Upper lobe of right lung (tissue), 1 donor: ENCODE data around the gene BBS12. TPM values are rescaled to one million over a fixed set of nuclear protein-coding genes. Genes with fewer than 3 reads are reported as not detected.

ENCODE experiments used
- ATAC-seq: fragments of 200-7000 bp; cut with Tn5 transposase; one replicate; pipeline ENCODE4 v1.9.1; 2020; ENCODE audit warnings: mild to moderate bottlenecking, moderate library complexity
- DNase-seq: peaks from one replicate; pipeline ENCODE4 v3.0.0-alpha.2; 2020
- H3K27ac ChIP-seq: fragments of 200-600 bp; one replicate; pipeline ENCODE4 v1.8.0; 2022
- H3K27me3 ChIP-seq: fragments of 200-600 bp; one replicate; pipeline ENCODE4 v1.8.0; 2022; ENCODE audit warnings: mild to moderate bottlenecking
- H3K36me3 ChIP-seq: fragments of 200-600 bp; one replicate; pipeline ENCODE4 v1.8.0; 2022
- H3K4me1 ChIP-seq: fragments of 200-600 bp; one replicate; pipeline ENCODE4 v1.8.0; 2022
- H3K4me3 ChIP-seq: fragments of 200-600 bp; one replicate; pipeline ENCODE4 v1.8.0; 2022; ENCODE audit warnings: mild to moderate bottlenecking
- H3K9me3 ChIP-seq: fragments of 200-600 bp; one replicate; pipeline ENCODE4 v1.8.0; 2022
- intact Hi-C: fragments of 100-400 bp; cut with DNase I; formaldehyde crosslinking; loops from one replicate; pipeline ENCODE4 v1.11.0; 2022
- total RNA-seq: library from RNA; stranded (reverse); fragmentation: NEBNext Ultra II Directional; extraction: Animal tissue kit (Norgen Biotek cat#: 25700); gene quantifications from one replicate; pipeline ENCODE4 v1.2.1, GENCODE V29; 2021
- TF ChIP-seq, protein P1 (sequence below): fragments of 200-600 bp; IDR thresholded peaks from one replicate; pipeline ENCODE4 v1.8.0; 2022; ENCODE audit warnings: antibody characterized with exemption
- donor health status: DM: no; HTN: yes; CAD: no; lungs with severe emphysema.

Gene BBS12
- total RNA-seq, 1 donor from 2014 or later: 2.8 TPM

DNA sequence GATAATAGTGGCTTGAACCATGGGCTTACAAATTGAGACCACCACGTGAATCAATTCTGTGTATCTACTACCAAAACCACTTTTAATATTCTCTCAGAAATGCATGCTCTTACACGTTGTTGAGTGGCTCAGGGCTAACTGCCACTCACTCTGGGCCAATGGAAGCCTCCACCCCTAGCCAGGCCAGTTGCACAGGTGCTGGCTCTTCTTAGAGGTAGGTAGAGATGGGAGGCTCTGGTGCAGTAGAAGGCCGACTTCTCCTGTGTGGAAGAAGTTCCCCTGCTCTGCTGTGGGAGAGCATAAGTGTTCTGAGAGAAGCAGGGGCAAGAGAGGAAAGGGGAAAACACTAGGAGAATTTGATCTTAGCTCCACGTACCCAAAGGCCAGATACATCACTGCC, 25.0 kb upstream of the BBS12 start:
- no peak for DNase-seq
- Histone ChIP-seq H3K9me3 (no peaks in the 10 kb centered on the region), H3K27me3 (no peaks in the 10 kb centered on the region), H3K4me3 (no peak overlapping the region), H3K4me1 (no peaks in the 10 kb centered on the region), H3K36me3 (no peaks in the 10 kb centered on the region), H3K27ac (no peak overlapping the region)
- ATAC-seq: no peak
- TF ChIP-seq, protein P1, sequence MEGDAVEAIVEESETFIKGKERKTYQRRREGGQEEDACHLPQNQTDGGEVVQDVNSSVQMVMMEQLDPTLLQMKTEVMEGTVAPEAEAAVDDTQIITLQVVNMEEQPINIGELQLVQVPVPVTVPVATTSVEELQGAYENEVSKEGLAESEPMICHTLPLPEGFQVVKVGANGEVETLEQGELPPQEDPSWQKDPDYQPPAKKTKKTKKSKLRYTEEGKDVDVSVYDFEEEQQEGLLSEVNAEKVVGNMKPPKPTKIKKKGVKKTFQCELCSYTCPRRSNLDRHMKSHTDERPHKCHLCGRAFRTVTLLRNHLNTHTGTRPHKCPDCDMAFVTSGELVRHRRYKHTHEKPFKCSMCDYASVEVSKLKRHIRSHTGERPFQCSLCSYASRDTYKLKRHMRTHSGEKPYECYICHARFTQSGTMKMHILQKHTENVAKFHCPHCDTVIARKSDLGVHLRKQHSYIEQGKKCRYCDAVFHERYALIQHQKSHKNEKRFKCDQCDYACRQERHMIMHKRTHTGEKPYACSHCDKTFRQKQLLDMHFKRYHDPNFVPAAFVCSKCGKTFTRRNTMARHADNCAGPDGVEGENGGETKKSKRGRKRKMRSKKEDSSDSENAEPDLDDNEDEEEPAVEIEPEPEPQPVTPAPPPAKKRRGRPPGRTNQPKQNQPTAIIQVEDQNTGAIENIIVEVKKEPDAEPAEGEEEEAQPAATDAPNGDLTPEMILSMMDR: no peak
- intact Hi-C loops: no loop called here

DNA sequence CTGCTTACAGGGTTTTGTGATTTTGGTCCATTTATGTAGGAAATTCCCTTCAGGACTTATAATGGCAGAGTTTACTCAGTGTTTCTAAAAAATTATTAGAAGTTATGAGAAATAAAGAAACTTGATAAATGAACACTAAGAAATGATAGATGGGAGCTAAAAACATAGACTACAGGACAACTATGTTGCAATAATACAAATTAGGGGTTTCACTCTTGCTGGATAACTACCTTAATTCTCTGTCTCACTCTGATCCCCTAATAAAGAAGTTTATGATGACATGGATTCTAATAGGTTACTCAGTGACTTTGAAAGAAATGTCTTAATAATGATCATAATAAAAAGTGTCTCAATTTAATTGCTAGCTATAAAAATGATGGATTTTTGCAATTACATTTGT, 23.3 kb upstream of the BBS12 start:
- intact Hi-C loops: no loop called here

DNA sequence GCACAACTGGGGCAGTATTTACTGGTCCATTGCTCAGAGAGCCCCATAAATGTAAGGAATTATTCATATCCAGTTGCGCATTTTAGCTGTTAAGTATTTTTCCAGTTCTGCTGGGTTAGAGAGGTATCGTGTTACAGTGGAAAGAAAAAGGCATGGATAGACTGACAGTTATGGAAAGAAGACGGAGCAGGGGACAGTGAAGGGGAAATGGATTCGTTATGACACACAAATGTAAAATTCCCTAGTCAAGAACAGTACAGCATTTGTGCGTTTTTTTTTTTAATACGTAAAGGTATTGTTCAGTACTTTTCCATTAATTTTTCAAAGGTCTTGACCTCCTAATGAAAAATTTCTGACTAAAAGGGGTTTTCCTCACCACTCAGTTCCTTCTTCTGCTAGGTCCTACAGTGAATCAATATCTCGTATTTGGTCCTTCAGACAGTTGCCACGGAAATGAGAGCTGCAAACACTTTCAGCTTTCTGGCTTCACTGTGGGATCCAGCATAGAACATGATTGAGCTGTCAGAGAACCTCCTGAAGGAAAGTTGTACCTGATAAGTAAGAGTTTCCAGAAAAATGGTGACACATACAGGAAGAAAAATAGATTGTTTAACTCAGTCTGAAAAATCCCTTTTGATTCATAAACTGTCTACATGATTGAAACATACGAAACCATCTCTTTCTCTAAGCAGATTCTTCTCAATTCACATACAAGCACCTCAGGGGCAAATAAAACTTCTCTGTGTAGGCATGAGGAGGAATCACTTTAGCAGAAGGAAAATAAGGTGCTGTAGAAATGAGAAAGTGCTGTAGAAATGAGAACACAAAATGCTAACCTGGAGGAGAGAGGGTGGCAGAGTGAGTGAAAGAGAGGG, 21.8 kb upstream of the BBS12 start:
- Histone ChIP-seq H3K36me3 (no peaks in the 10 kb centered on the region), H3K4me3 (no peak overlapping the region), H3K27ac (no peak overlapping the region), H3K27me3 (no peaks in the 10 kb centered on the region), H3K9me3 (no peaks in the 10 kb centered on the region), H3K4me1 (no peaks in the 10 kb centered on the region)
- DNase-seq (no peak), ATAC-seq (no peak)
- intact Hi-C loops: loop anchor here (10.0 kb wide), 1 partner anchor 106 kb away; no protein-coding TSS in a partner anchor
- TF ChIP-seq, protein P1: no peak

More for the DNA sequence above, 23.3 kb upstream of the BBS12 start:
- TF ChIP-seq, protein P1: no peak
- no peak for DNase-seq
- Histone ChIP-seq H3K27ac (no peak overlapping the region), H3K4me1 (no peaks in the 10 kb centered on the region), H3K27me3 (no peaks in the 10 kb centered on the region), H3K4me3 (no peak overlapping the region), H3K36me3 (no peaks in the 10 kb centered on the region), H3K9me3 (no peaks in the 10 kb centered on the region)
- ATAC-seq: no peak

DNA sequence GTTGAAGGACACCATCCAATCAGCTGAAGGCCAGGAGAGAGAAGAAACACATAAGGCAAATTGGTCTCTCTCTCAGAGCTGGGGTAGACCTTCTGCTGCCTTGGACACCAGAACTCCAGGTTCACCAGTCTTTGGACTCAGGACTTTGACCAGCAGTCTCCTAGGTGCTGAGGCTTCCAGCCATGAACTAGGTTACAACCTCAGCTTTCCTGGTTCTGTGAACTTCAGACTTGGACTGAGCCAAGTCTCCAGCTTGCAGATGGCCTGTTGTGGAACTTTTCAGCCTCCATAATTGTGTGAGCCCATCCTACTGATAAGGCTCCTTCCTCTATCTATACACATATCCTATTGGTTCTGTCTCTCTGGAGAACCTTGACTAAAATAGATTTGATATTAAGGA, 20.6 kb upstream of the BBS12 start:
- ATAC-seq: no peak
- TF ChIP-seq, protein P1: no peak
- intact Hi-C loops: loop anchor here (10.0 kb wide), 1 partner anchor 107 kb away; no protein-coding TSS in a partner anchor

DNA sequence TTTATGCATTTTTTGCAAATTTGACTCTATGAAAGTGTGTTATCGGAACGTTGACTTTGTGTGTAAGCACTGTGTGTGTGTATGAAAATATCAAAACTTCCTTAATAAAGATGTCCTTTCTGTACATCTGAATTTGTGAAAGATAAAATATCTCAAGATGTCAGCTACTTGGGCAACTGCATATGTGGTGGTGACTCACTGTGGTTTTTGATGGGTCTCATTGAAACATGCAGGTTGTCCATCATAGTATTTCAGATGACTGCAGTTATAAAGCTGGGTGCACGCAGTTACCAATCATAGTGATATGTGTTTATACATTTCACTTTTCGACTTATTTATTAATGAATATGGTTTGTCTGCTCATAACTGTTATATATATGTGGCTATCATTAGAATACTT, 19.7 kb upstream of the BBS12 start:
- ATAC-seq: no peak
- Histone ChIP-seq H3K36me3 (no peaks in the 10 kb centered on the region), H3K27me3 (no peaks in the 10 kb centered on the region), H3K27ac (no peak overlapping the region), H3K4me3 (no peak overlapping the region), H3K4me1 (no peaks in the 10 kb centered on the region), H3K9me3 (no peaks in the 10 kb centered on the region)
- DNase-seq: no peak
- intact Hi-C loops: loop anchor here (10.0 kb wide), 1 partner anchor 108 kb away; no protein-coding TSS in a partner anchor
- TF ChIP-seq, protein P1: no peak

More for the DNA sequence above, 20.6 kb upstream of the BBS12 start:
- H3K27ac ChIP-seq: no peak overlapping the region
- H3K4me3 ChIP-seq: no peak overlapping the region
- no peaks in the 10 kb centered on the region for H3K36me3 ChIP-seq
- no peak for DNase-seq
- no peaks in the 10 kb centered on the region for H3K27me3 ChIP-seq
- H3K9me3 ChIP-seq: no peaks in the 10 kb centered on the region
- no peaks in the 10 kb centered on the region for H3K4me1 ChIP-seq
